HG03066 (cell line): ENCODE results near the gene NIF3L1.

Source experiments
- ATAC-seq: cut with Tn5 transposase; IDR thresholded peaks from one replicate; pipeline ENCODE4 v1.9.1; 2021; ENCODE audit warnings: low read depth; ENCODE audit not compliant: unreplicated experiment

The NIF3L1 gene

GRCh38 chr2:200888704-200889625 is at the start of gene NIF3L1, which contains the start of gene PPIL3:
Gene NIF3L1, plus strand, starts transcription at chr2:200889371. Its CDS starts 2,573 bp downstream, at chr2:200891944.
Gene PPIL3, minus strand, starts transcription at chr2:200889077. Its CDS starts 1,462 bp downstream, at chr2:200887615.
- peak; percentile 88 for ATAC-seq

- no peak for ATAC-seq
These were observed 49.7 kb upstream of the NIF3L1 start for GRCh38 chr2:200839513-200839912.

GRCh38 chr2:200843993-200844948 is 44.9 kb upstream of the NIF3L1 start:
- no peak for ATAC-seq

GRCh38 chr2:200845194-200845593 is 44.0 kb upstream of the NIF3L1 start:
- ATAC-seq = no peak

- no peak for ATAC-seq
These were observed 43.4 kb upstream of the NIF3L1 start for GRCh38 chr2:200845669-200846325.

- ATAC-seq = no peak
These were observed 41.9 kb upstream of the NIF3L1 start for GRCh38 chr2:200847269-200847668.

GRCh38 chr2:200847939-200848338 is 41.2 kb upstream of the NIF3L1 start:
- ATAC-seq = no peak

- ATAC-seq = no peak
These were observed 38.5 kb upstream of the NIF3L1 start for GRCh38 chr2:200850512-200851256.

GRCh38 chr2:200851398-200852248 is 37.5 kb upstream of the NIF3L1 start:
- no peak for ATAC-seq

- no peak for ATAC-seq
These were observed 36.6 kb upstream of the NIF3L1 start for GRCh38 chr2:200852605-200853004.

- no peak for ATAC-seq
These were observed 32.4 kb upstream of the NIF3L1 start for GRCh38 chr2:200856806-200857205.

GRCh38 chr2:200860092-200860795 is 28.9 kb upstream of the NIF3L1 start:
- no peak for ATAC-seq

GRCh38 chr2:200861617-200862155 is 27.5 kb upstream of the NIF3L1 start:
- ATAC-seq = no peak

GRCh38 chr2:200862532-200863000 is 26.6 kb upstream of the NIF3L1 start:
- ATAC-seq = no peak

- ATAC-seq = peak; percentile 8
These were observed 25.4 kb upstream of the NIF3L1 start for GRCh38 chr2:200863782-200864175.

GRCh38 chr2:200864176-200865034 is 24.8 kb upstream of the NIF3L1 start, which contains the start of gene CLK1:
Gene CLK1, minus strand, starts transcription at chr2:200864658. Its CDS starts 2,796 bp downstream, at chr2:200861862.
- ATAC-seq = peak; percentile 79

- no peak for ATAC-seq
These were observed 20.2 kb upstream of the NIF3L1 start for GRCh38 chr2:200869014-200869413.
